ENCODE results near the gene PPP1R1C.

DNA sequence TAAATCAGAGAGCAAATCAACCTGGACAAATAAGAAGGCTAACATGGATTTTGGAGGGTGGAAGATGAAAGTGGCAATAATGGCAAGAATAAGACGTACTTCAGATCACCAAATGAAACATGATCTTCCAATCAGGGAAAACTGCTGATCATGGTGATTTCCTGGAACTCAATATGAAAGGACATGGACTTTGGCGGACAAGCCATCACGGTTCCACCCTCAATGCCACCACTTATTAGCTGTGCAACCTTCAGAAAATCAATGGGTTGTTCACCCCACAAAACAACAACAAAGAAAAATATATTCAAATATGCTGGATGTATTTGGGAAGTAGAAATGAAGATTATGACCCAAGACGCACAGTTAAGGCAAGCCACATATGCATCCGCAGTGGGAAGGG is 81.7 kb downstream of the PPP1R1C start:
- no peak for TF ChIP-seq POLR2A (IDR thresholded peaks at IDR 0.05)
- TF ChIP-seq, protein P1, sequence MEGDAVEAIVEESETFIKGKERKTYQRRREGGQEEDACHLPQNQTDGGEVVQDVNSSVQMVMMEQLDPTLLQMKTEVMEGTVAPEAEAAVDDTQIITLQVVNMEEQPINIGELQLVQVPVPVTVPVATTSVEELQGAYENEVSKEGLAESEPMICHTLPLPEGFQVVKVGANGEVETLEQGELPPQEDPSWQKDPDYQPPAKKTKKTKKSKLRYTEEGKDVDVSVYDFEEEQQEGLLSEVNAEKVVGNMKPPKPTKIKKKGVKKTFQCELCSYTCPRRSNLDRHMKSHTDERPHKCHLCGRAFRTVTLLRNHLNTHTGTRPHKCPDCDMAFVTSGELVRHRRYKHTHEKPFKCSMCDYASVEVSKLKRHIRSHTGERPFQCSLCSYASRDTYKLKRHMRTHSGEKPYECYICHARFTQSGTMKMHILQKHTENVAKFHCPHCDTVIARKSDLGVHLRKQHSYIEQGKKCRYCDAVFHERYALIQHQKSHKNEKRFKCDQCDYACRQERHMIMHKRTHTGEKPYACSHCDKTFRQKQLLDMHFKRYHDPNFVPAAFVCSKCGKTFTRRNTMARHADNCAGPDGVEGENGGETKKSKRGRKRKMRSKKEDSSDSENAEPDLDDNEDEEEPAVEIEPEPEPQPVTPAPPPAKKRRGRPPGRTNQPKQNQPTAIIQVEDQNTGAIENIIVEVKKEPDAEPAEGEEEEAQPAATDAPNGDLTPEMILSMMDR (IDR thresholded peaks at IDR 0.05): no peak
